Left cardiac atrium (tissue), 4 donors: ENCODE measurements around the gene P2RX1. TPM values are rescaled to one million over a fixed set of nuclear protein-coding genes. Genes with fewer than 3 reads are reported as not detected.
A peak's percentile ranks its signal among the peaks of the same experiment; 100 is the strongest.

Source experiments
- ATAC-seq, 2 donors: fragments of 200-7000 bp; cut with Tn5 transposase; one replicate each; pipeline ENCODE4 v1.9.1; 2020; ENCODE audit warnings: mild to moderate bottlenecking in 2 of 2, moderate library complexity in 2 of 2
- DNase-seq: peaks from one replicate; pipeline ENCODE4 v3.0.0-alpha.2; 2020
- intact Hi-C, 2 donors: fragments of 100-400 bp; cut with DNase I; formaldehyde crosslinking; loops; one replicate each; pipeline versions ENCODE4 v1.14.1 to v1.15.1; 2022 to 2023
- long read RNA-seq: library from polyadenylated mRNA; unstranded; transcript quantifications from one replicate; pipeline ENCODE4 v2.0.0, GENCODE V29; 2021
- total RNA-seq, 2 donors: library from RNA; stranded (reverse); fragmentation: NEBNext Ultra II Directional; extraction: Animal tissue kit (Norgen Biotek cat#: 25700); gene quantifications; one replicate each; pipeline ENCODE4 v1.2.1, GENCODE V29; 2021
- donor health status: DM: no; HTN: yes; CAD: no.
- donor health status: DM: no; HTN: yes; CAD: no; lungs with severe emphysema.
- donor health status: DM: yes; HTN: yes; CAD: no.
- donor health status: Dilated cardiomyopathy.

The P2RX1 gene
- 1 to 10 TPM in 1 of 2 donors, under 1 TPM in 1; 0.62 to 3.5 TPM for total RNA-seq
- long read RNA-seq, partial matches to known transcripts: 1 of 6 reads
- long read RNA-seq, other reads (novel, unspliced or antisense): 1 of 6 reads

GRCh38 chr17:3915995-3916696 lies at the start of gene P2RX1:
Gene P2RX1, minus strand, starts transcription at chr17:3916465. Its CDS starts 240 bp downstream, at chr17:3916225.
- ATAC-seq (peak; percentile 13 to 20), DNase-seq (peak; percentile 60)
- intact Hi-C loops: loop anchor here in 1 of 2 donors (10.0 kb wide), 1 partner anchor 51 kb away; no protein-coding TSS in a partner anchor

GRCh38 chr17:3965118-3965800 lies 49.0 kb upstream of the P2RX1 start:
- intact Hi-C loops: no loop called here
- peak; percentile 60 to 81 for ATAC-seq
- DNase-seq: peak; percentile 75

- peak; percentile 55 for DNase-seq
- intact Hi-C loops: no loop called here
- peak; percentile 73 to 81 for ATAC-seq
Measured at GRCh38 chr17:3964203-3965117, 48.2 kb upstream of the P2RX1 start, which contains the start of gene ATP2A3. Gene ATP2A3, minus strand, starts transcription at chr17:3964437. Its CDS starts 146 bp downstream, at chr17:3964291.

- intact Hi-C loops: no loop called here
Measured at GRCh38 chr17:3963237-3964201, 47.3 kb upstream of the P2RX1 start.

GRCh38 chr17:3962965-3963236 lies 46.6 kb upstream of the P2RX1 start:
- ATAC-seq: no peak
- no peak for DNase-seq
- intact Hi-C loops: no loop called here

More at GRCh38 chr17:3963237-3964201, 47.3 kb upstream of the P2RX1 start:
- DNase-seq (no peak), ATAC-seq (peak in 1 of 2 donors; percentile 11)

- intact Hi-C loops: no loop called here
- DNase-seq (no peak), ATAC-seq (no peak)
Measured at GRCh38 chr17:3962217-3962964, 46.1 kb upstream of the P2RX1 start.

GRCh38 chr17:3961564-3962047 lies 45.3 kb upstream of the P2RX1 start:
- DNase-seq (no peak), ATAC-seq (no peak)
- intact Hi-C loops: no loop called here

- intact Hi-C loops: no loop called here
- DNase-seq (peak; percentile 66), ATAC-seq (peak; percentile 11 to 22)
Measured at GRCh38 chr17:3960764-3961163, 44.5 kb upstream of the P2RX1 start.

GRCh38 chr17:3959921-3960601 lies 43.8 kb upstream of the P2RX1 start:
- intact Hi-C loops: no loop called here
- no peak for DNase-seq
- ATAC-seq: no peak

GRCh38 chr17:3959295-3959899 lies 43.1 kb upstream of the P2RX1 start:
- intact Hi-C loops: no loop called here
- ATAC-seq: no peak

GRCh38 chr17:3957735-3958599 lies 41.7 kb upstream of the P2RX1 start:
- DNase-seq: no peak
- no peak for ATAC-seq
- intact Hi-C loops: no loop called here

More at GRCh38 chr17:3959295-3959899, 43.1 kb upstream of the P2RX1 start:
- DNase-seq: no peak

- DNase-seq (no peak), ATAC-seq (no peak)
- intact Hi-C loops: no loop called here
Measured at GRCh38 chr17:3956983-3957382, 40.7 kb upstream of the P2RX1 start.

GRCh38 chr17:3956327-3956957 lies 40.2 kb upstream of the P2RX1 start:
- intact Hi-C loops: no loop called here
- DNase-seq: no peak
- no peak for ATAC-seq

GRCh38 chr17:3955673-3955988 lies 39.4 kb upstream of the P2RX1 start:
- ATAC-seq (no peak), DNase-seq (no peak)

GRCh38 chr17:3954976-3955672 lies 38.9 kb upstream of the P2RX1 start:
- intact Hi-C loops: no loop called here
- ATAC-seq: no peak
- DNase-seq: no peak

More at GRCh38 chr17:3955673-3955988, 39.4 kb upstream of the P2RX1 start:
- intact Hi-C loops: no loop called here
